ENCODE measurements around the gene HPSE2. TPM values are rescaled to one million over a fixed set of nuclear protein-coding genes. Genes with fewer than 3 reads are reported as not detected.

The HPSE2 gene
- total and polyA plus RNA-seq, 8 donors, result 0.04 to 1.1 (median 0.05) TPM; not detected in 5

GRCh38 chr10:98858525-98858924 is 377.1 kb downstream of the HPSE2 start:
- no peaks in the 10 kb centered on the region for H3K27me3 ChIP-seq
- DNase-seq (no peak), FAIRE-seq (no peak), ATAC-seq (no peak)
- H3K4me1 ChIP-seq, result no peaks in the 10 kb centered on the region
- no peak overlapping the region for H3K27ac ChIP-seq
- H3K4me3 ChIP-seq, result no peak overlapping the region
- no peaks in the 10 kb centered on the region for H3K36me3 ChIP-seq
- intact Hi-C loops (cut with DNase I), result no loop called here
- H3K9me3 ChIP-seq, result no peaks in the 10 kb centered on the region
- no peak for TF ChIP-seq CTCF (IDR thresholded peaks at IDR 0.05)
- 70 to 87% methylated on average over 2 of the region's 2 CpGs for WGBS, 2 donors

GRCh38 chr10:98855403-98856189 is 380.1 kb downstream of the HPSE2 start:
- H3K27ac ChIP-seq, result no peak overlapping the region
- H3K36me3 ChIP-seq, result no peaks in the 10 kb centered on the region
- ATAC-seq, result no peak
- H3K9me3 ChIP-seq, result no peaks in the 10 kb centered on the region
- intact Hi-C loops (cut with DNase I), result no loop called here
- no peaks in the 10 kb centered on the region for H3K4me1 ChIP-seq
- 76 to 82% methylated on average over 3 of the region's 3 CpGs for WGBS, 2 donors
- no peak for TF ChIP-seq CTCF (IDR thresholded peaks at IDR 0.05)
- no peak overlapping the region for H3K4me3 ChIP-seq
- DNase-seq, result no peak
- H3K27me3 ChIP-seq, result no peaks in the 10 kb centered on the region
- no peak for FAIRE-seq

- Histone ChIP-seq H3K36me3 (no peaks in the 10 kb centered on the region), H3K4me1 (no peaks in the 10 kb centered on the region), H3K9me3 (no peaks in the 10 kb centered on the region), H3K4me3 (no peak overlapping the region), H3K27ac (no peak overlapping the region), H3K27me3 (no peaks in the 10 kb centered on the region)
- no peak for ATAC-seq
- intact Hi-C loops (cut with DNase I), result no loop called here
- no peak for DNase-seq
- no peak for FAIRE-seq
- TF ChIP-seq CTCF (IDR thresholded peaks at IDR 0.05), result no peak
- WGBS, 2 donors, result 40 to 59% methylated on average over 1 of the region's 1 CpG
Measured at GRCh38 chr10:98852686-98853085, 383.0 kb downstream of the HPSE2 start.

GRCh38 chr10:98848361-98848760 is 387.3 kb downstream of the HPSE2 start:
- FAIRE-seq (no peak), DNase-seq (no peak), ATAC-seq (no peak)
- H3K36me3 ChIP-seq, result no peaks in the 10 kb centered on the region
- intact Hi-C loops (cut with DNase I), result no loop called here
- H3K4me1 ChIP-seq, result no peaks in the 10 kb centered on the region
- H3K9me3 ChIP-seq, result no peaks in the 10 kb centered on the region
- no peak for TF ChIP-seq CTCF (IDR thresholded peaks at IDR 0.05)
- H3K27ac ChIP-seq, result no peak overlapping the region
- H3K4me3 ChIP-seq, result no peak overlapping the region
- H3K27me3 ChIP-seq, result no peaks in the 10 kb centered on the region
- WGBS, 2 donors, result 88 to 96% methylated on average over 2 of the region's 2 CpGs

- H3K27ac ChIP-seq, result no peak overlapping the region
- FAIRE-seq (no peak), ATAC-seq (no peak), DNase-seq (no peak)
- TF ChIP-seq CTCF (IDR thresholded peaks at IDR 0.05), result no peak
- no peaks in the 10 kb centered on the region for H3K36me3 ChIP-seq
- H3K4me1 ChIP-seq, result no peaks in the 10 kb centered on the region
- intact Hi-C loops (cut with DNase I), result no loop called here
- H3K4me3 ChIP-seq, result no peak overlapping the region
- no peaks in the 10 kb centered on the region for H3K27me3 ChIP-seq
- WGBS, 2 donors, result 53 to 67% methylated on average over 2 of the region's 2 CpGs
- H3K9me3 ChIP-seq, result no peaks in the 10 kb centered on the region
Measured at GRCh38 chr10:98846787-98847186, 388.9 kb downstream of the HPSE2 start.

All from pancreas (tissue), 10 donors.